Breast epithelium (tissue), 3 donors: ENCODE measurements around the gene C1QC.

Experiments used
- CTCF ChIP-seq, 3 donors: fragments of 450-650 bp; IDR thresholded peaks; one replicate each; pipeline ENCODE4 v1.5.1; 2016 to 2017; ENCODE audit warnings: antibody characterized with exemption in 3 of 3, mild to moderate bottlenecking in 3 of 3, moderate library complexity in 3 of 3
- POLR2A ChIP-seq: fragments of 450-650 bp; IDR thresholded peaks from one replicate; pipeline ENCODE4 v1.6.1; 2016; ENCODE audit warnings: antibody characterized with exemption, mild to moderate bottlenecking, moderate library complexity
- POLR2AphosphoS5 ChIP-seq, 3 donors: sonication (generic); formaldehyde crosslinking; IDR thresholded peaks; one replicate each; pipeline ENCODE4 v1.6.1; 2017; ENCODE audit warnings: antibody characterized with exemption in 3 of 3

- TF ChIP-seq CTCF (IDR thresholded peaks at IDR 0.05), result no peak
- TF ChIP-seq POLR2A, result no peak
- no peak for TF ChIP-seq POLR2AphosphoS5 (IDR thresholded peaks at IDR 0.05)
Observed at GRCh38 chr1:22650089-22650693, 6.8 kb downstream of the C1QC start.
